ENCODE measurements around the gene HCN2.

The HCN2 gene

GRCh38 chr19:634975-635652, 45.4 kb downstream of the HCN2 start:
- Histone ChIP-seq H3K4me3 (no peak overlapping the region), H3K4me1 (peaks cover 0 to 44% (median 32%) of the 10 kb centered on the region in 4 donors), H3K36me3 (peaks cover 0 to 11% (median 8%) of the 10 kb centered on the region in 3 donors), H3K27ac (no peak overlapping the region), H3K9me3 (no peaks in the 10 kb centered on the region), H3K27me3 (no peaks in the 10 kb centered on the region)
- no peak for DNase-seq
- intact Hi-C loops (cut with DNase I; ENCODE audit: low total_unique reads): no loop called here
- TF ChIP-seq, protein P1, sequence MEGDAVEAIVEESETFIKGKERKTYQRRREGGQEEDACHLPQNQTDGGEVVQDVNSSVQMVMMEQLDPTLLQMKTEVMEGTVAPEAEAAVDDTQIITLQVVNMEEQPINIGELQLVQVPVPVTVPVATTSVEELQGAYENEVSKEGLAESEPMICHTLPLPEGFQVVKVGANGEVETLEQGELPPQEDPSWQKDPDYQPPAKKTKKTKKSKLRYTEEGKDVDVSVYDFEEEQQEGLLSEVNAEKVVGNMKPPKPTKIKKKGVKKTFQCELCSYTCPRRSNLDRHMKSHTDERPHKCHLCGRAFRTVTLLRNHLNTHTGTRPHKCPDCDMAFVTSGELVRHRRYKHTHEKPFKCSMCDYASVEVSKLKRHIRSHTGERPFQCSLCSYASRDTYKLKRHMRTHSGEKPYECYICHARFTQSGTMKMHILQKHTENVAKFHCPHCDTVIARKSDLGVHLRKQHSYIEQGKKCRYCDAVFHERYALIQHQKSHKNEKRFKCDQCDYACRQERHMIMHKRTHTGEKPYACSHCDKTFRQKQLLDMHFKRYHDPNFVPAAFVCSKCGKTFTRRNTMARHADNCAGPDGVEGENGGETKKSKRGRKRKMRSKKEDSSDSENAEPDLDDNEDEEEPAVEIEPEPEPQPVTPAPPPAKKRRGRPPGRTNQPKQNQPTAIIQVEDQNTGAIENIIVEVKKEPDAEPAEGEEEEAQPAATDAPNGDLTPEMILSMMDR (IDR thresholded peaks at IDR 0.05): no peak

GRCh38 chr19:638906-639252, 49.2 kb downstream of the HCN2 start:
- Histone ChIP-seq H3K9me3 (no peaks in the 10 kb centered on the region), H3K36me3 (no peaks in the 10 kb centered on the region), H3K4me1 (peaks cover 0 to 34% (median 20%) of the 10 kb centered on the region in 4 donors), H3K4me3 (peak overlapping the region; percentile 52 to 67), H3K27me3 (no peaks in the 10 kb centered on the region), H3K27ac (peak overlapping the region; percentile 68 to 71)
- TF ChIP-seq, protein P1 (IDR thresholded peaks at IDR 0.05): no peak
- intact Hi-C loops (cut with DNase I; ENCODE audit: low total_unique reads): no loop called here
- DNase-seq: no peak

- H3K36me3 ChIP-seq: peaks cover 0 to 1% (median 0%) of the 10 kb centered on the region in 3 donors
- intact Hi-C loops (cut with DNase I; ENCODE audit: low total_unique reads): no loop called here
- H3K27ac ChIP-seq: peak within 1 kb of the TSS; percentile 68 to 71
- peak; percentile 92 to 97 for DNase-seq
- no peaks in the 10 kb centered on the region for H3K9me3 ChIP-seq
- peaks cover 0 to 28% (median 14%) of the 10 kb centered on the region in 4 donors for H3K4me1 ChIP-seq
- peak within 1 kb of the TSS; percentile 52 to 67 for H3K4me3 ChIP-seq
- no peaks in the 10 kb centered on the region for H3K27me3 ChIP-seq
- TF ChIP-seq, protein P1 (IDR thresholded peaks at IDR 0.05): no peak
These were observed 49.8 kb downstream of the HCN2 start, which contains the start of gene FGF22 for GRCh38 chr19:639253-640160. Gene FGF22, plus strand, starts transcription at chr19:639879. Its CDS starts 47 bp downstream, at chr19:639926.

- Histone ChIP-seq H3K4me3 (peak overlapping the region; percentile 52 to 67), H3K27me3 (no peaks in the 10 kb centered on the region), H3K9me3 (no peaks in the 10 kb centered on the region), H3K27ac (peak overlapping the region; percentile 61 to 71), H3K36me3 (peaks cover 0 to 8% (median 3%) of the 10 kb centered on the region in 3 donors), H3K4me1 (peaks cover 0 to 21% (median 12%) of the 10 kb centered on the region in 4 donors)
- TF ChIP-seq, protein P1 (IDR thresholded peaks at IDR 0.05): no peak
- intact Hi-C loops (cut with DNase I; ENCODE audit: low total_unique reads): no loop called here
- DNase-seq: no peak
These were observed 50.5 kb downstream of the HCN2 start for GRCh38 chr19:640161-640558.

DNA sequence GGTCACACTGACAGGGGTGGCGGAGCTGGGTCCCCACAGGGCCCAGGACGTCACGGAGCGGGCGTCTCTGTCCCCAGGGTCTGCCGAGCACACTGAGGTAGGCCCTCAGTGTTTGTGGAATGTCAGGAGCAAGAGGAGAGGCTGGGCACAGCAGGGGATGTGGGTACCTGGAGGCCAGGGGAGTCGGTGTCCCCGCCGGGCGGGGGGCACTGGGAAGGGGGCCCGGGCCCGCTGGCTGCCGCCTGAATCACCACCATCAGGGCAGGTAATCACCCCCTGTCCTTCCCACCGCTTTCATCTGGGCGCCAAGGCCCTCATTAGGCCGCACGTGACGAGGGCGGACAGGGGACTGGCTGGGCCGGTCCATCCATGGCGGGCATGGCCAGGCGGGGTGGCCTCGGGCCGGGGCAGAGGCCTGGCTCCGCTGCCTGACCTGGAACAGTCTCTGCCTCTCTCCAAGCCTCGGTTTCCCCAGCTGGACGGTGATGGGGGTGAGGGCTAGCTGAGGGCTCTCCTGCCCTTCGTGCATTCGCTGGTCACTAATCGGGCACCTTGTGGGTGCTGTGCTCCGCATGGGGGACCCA, 51.0 kb downstream of the HCN2 start:
- Histone ChIP-seq H3K27ac (peak overlapping the region in 1 of 2 donors; percentile 61), H3K4me3 (peak overlapping the region in 1 of 2 donors; percentile 52), H3K9me3 (no peaks in the 10 kb centered on the region), H3K36me3 (peaks cover 0 to 12% (median 5%) of the 10 kb centered on the region in 3 donors), H3K4me1 (peaks cover 0 to 21% (median 12%) of the 10 kb centered on the region in 4 donors), H3K27me3 (no peaks in the 10 kb centered on the region)
- TF ChIP-seq, protein P1 (IDR thresholded peaks at IDR 0.05): no peak
- intact Hi-C loops (cut with DNase I; ENCODE audit: low total_unique reads): no loop called here
- DNase-seq: no peak
